GM18868 (cell line): ENCODE results near the gene LSP1.

Experiments
- ATAC-seq: cut with Tn5 transposase; IDR thresholded peaks from one replicate; pipeline ENCODE4 v1.9.1; 2021; ENCODE audit warnings: mild to moderate bottlenecking, moderate library complexity; ENCODE audit not compliant: unreplicated experiment

The LSP1 gene

DNA sequence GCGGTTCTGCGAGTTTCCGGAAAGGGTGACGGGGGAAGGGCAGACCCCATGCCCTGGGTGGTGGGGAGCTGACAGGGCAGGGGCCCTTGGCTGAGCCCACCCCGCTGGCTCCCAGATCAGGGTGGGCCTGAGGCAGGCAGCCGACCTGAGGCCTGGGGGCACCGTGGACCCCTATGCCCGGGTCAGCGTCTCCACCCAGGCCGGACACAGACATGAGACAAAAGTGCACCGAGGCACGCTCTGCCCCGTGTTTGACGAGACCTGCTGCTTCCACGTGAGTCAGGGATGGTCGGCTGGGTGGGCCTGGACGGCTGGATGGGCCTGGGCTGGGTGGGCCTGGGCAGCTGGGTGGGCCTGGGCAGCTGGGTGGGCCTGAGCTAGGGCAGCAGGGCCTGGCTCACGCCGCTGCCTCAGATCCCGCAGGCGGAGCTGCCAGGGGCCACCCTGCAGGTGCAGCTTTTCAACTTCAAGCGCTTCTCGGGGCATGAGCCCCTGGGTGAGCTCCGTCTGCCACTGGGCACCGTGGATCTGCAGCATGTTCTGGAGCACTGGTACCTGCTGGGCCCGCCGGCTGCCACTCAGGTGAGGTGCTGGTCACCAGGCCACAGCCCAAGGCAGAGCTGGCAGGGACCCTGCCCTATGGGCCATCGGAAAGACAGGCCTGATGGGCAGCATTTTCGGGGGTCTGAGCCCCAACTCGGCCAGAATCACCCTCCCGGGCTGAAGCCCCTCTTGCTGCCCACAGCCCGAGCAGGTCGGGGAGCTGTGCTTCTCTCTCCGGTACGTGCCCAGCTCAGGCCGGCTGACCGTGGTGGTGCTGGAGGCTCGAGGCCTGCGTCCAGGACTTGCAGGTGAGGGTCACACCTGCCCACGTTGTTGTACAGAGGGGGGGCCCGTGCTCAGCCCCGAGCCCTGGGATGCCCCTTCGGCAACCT is 16.6 kb upstream of the LSP1 start:
- ATAC-seq: no peak

DNA sequence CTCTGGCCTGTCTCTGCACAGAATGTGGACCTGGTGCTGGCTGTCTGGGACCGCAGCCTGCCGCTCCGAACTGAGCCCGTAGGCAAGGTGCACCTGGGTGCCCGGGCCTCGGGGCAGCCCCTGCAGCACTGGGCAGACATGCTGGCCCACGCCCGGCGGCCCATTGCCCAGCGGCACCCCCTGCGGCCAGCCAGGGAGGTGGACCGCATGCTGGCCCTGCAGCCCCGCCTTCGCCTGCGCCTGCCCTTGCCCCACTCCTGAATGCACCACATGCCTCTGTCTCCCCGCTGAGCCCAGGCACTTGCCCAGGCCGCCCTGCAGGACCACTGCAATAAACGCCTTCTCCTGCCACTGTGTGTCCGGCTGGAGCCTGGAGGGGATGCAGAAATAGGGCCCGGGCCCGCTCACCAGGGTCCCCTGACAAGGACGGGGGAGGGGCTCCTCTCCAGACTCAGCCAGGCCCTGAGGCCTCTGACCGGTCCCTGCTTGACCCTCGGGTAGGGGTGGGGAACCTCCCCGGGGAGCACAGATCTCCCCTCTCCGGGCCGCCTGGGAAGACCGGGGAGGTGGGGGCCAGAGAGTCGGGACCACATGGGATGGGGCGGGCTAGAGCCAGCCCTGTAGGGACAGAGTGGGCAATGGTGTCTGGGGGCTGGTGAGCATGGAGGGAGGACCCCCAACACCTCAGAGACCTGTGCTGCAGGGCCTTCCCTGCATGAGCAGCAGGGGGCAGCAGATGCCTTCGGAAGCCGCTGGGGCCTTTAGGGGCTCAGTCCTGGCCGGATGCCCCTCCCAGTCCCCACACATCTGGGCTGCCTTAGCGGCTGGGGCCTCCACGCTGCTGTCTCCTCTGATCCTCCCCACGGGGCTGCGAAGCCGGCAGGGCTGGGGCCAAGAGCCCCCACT is 15.5 kb upstream of the LSP1 start:
- ATAC-seq: peak; percentile 68

DNA sequence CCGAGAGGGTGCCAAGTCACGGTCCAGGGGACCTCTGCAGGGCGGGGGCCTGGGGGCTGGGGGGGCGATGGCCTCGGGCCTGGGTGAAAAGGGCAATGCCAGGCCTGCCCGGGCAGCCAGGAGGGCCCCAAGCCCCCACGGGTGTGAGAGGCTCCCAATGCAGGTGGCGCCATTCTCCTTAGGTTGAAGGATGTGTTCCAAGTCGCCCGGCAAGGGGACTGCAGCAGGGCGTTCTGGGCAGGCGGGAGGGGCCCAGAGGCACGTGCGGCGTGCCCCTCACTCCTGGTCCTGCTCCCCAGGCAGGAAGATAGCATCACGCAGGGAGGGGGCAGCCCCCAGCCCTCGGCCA is 14.8 kb upstream of the LSP1 start:
- ATAC-seq: no peak

DNA sequence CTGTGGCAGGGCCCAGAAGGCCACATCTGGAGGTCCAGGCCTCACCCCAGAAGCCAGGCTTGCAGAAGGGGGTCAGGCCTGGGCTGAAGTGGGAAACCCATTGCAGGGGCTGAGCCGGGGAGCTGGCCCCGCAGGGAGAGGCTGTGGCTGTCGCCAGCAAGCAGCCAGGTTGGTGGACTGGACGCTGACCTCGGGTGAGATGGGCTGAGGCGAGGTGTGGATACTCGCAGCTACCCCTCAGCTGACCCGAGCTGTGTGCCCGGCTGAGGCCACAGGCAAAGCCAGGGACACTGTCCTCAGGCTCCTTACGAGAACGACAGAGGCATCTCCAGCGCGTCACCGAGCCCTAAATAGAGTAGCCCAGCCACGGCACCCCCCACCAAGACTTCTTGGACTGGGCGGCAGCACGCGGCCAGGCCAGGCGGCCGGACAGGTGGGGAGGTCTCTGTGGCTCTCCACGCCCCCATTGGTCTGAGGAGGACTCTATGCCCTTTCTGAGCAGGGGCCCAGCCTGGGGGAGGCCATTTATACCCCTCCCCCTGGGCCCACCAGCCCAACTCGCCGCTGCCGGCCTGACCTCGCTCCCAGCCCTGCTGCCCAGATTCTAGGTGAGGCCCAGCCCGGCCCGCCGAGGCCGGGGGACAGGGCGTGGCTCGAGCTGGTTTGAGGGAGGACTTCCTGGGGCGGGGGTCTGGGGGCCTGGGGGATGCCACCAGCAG is 14.3 kb upstream of the LSP1 start, which contains the start of gene TNNI2:
TSS of gene TNNI2 (plus strand) at position 556 of the 719 bp plus-strand sequence. CDS start 716 bp downstream, outside the sequence.
- ATAC-seq: no peak

DNA sequence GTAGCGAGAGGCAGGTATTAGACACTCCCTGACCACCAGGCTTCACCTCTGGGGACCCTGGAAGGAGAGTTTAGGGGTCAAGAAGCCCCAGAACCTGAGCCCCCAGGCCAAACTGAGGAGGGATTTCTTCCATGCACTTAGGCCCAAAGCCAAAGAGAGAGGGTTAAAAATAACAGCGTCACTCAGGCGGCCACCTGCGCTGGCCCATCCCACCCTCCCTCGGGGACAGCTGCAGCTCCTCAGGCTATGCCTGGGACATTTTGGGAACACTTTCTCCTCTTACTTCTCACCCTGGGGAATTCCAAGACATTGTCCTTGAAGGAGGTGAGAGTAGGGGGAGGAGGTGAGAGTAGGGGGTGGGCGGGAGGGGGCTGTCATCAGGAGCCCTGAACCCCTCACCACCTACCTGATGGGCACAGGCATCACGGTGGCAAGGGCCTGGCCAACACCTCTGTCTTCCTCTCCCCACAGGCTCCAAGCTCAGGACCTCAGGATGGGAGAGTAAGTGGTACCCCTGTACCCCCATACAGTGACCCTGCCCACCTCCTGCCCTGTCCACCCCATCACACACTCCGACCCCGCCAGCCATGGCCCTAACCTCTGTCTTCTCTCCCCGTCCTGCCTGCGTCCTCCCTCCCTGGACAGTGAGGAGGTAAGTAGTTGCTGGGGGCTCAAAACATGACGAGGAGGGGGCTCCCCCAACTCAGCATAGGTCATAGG is 13.5 kb upstream of the LSP1 start:
- ATAC-seq: no peak

DNA sequence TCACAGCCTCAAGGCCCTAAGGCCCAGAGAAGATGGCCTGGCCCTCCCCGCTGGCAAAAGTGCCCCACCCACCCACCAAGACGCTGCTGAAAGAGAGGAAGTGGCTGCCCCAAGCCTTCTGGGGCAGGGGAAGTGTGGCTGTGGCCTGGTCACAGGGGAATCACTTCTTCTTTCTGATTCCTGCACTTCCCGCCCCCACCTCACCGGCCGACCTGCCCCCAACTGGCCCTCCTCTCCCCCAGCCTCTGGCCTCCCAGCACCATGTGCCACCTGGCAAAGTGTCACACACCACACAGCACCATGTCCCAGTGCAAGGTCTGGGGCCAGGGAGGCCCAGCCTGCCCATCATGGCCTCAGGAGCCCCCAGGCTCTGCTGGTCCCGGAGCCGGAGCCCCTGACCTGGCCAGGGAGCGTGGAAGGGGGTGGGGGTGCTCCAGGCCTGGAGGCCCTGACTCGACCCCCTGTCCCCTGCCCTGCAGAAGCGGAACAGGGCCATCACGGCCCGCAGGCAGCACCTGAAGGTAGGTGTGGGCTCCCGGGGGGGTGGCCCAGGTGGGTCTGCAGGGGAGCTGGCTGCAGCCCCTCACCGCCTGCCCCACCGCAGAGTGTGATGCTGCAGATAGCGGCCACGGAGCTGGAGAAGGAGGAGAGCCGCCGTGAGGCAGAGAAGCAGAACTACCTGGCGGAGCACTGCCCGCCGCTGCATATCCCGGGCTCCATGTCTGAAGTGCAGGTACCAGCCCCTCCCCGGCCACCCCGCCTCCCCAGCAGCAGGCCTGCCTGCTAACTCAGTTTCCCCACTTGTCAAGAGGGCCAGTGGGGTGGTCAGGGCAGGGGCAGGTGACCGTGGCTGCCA is 12.7 kb upstream of the LSP1 start:
- ATAC-seq: no peak

DNA sequence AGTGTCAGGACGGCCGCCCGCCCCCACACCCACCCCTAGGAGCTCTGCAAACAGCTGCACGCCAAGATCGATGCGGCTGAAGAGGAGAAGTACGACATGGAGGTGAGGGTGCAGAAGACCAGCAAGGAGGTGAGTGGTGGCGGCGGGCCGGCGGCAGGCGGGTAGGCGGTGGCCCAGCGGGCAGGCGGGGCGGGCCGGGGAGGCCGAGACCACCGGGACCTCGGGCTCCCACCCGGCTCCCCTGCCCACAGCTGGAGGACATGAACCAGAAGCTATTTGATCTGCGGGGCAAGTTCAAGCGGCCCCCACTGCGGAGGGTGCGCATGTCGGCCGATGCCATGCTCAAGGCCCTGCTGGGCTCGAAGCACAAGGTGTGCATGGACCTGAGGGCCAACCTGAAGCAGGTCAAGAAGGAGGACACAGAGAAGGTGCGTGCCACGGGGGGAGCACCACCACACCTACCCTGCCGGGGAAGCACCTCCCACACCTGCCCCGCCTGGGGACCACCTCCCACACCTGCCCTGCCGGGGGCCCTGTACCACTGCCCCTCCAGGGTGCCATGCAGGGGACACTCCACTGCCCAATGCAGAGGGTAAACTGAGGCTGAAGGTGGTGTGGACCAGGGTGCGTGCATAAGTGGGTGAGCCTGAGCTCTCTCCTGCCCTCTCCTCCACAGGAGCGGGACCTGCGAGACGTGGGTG is 12.0 kb upstream of the LSP1 start:
- ATAC-seq: no peak

DNA sequence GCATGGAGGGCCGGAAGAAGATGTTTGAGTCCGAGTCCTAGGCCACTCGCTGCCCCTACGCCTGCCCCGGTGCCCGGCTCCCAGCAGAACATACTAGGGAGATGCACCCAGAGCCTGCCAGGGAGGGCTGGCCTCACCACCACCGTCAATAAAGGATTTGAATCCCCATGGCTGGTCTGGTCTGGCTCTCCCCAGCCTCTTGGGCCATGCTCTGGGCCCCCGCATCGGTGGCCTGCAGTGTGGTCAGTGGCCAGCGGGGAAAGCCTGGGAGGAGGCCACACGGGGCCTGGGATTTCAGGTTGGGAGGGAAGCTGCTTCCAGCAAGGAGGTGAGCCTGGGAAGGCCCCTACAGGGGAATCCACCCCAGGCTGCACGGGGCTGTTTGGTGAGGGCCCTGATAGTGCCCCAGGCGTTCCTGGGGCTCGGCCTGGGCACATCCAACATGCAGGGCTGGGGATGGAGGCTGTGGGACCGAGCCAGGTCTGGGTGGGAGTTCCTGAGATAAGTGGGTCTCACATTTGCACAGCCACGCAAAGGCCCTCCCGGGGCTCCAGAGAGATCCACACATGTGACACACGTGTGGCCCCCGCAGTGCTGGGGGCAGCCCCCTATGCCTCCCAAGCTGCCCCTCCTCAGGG is 11.3 kb upstream of the LSP1 start:
- no peak for ATAC-seq

DNA sequence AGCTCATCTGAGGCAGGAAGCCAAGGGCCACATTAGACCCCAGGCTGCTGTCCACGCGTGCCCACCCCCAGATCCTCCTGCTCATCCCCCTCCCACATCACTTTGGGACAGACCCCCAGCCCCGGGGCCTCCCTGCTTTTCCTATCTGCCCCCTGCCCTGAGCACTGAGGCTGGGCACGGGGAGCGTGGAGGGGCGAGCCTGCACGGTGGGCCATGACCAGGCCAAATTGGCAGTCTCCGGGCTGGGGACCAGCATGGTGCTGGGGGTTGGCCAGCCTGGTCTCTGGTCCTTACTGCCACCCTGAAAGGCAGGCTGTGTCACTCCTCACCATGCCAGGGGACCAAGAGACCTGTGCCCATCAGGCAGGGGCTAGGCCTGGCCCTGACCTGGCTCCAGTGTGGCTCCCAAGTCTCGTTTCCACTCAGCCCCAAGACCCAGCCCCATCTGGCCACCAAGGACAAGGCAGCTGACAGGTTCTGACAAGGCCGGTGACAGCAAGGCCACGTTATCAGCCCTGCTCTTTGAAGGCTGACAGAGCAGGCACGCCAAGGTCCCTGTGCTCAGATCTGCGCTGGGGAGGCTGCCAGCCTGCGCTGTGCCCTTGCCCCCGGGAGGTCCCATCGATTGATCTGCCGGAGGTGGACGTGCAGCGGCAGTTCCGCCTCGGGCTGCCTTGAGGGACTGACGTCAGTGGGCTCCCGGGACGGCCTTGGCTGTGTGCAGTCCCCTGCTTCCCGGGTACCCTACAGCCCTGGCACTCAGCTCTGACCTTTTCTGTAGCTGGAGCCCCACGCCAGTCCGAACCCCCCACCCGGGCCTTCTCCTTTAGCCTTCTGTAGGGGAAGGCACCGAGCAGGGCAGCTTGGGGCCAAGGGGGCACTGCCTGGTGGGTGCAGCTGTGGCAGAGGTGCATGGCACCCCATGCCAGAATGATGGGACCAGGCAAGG is 10.5 kb upstream of the LSP1 start:
- ATAC-seq: no peak

DNA sequence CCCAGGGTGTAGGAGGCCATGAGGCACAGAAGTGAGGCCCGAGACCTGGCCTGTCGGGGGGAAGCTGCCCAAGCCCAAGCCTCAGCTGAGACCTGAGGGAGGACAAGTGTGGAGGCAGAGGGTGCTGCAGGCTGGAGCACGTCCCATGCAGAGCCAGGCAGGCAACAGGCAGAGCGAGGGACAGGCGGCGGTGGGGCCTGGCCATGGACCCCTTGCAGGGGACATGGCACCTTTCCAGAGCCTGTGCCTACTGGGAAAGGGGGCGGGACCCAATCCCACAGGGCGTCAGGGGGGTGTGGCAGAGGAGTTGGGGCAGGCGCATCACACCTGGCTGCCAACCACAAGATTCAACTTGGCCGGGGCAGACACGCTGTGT is 9.8 kb upstream of the LSP1 start:
- ATAC-seq: no peak

DNA sequence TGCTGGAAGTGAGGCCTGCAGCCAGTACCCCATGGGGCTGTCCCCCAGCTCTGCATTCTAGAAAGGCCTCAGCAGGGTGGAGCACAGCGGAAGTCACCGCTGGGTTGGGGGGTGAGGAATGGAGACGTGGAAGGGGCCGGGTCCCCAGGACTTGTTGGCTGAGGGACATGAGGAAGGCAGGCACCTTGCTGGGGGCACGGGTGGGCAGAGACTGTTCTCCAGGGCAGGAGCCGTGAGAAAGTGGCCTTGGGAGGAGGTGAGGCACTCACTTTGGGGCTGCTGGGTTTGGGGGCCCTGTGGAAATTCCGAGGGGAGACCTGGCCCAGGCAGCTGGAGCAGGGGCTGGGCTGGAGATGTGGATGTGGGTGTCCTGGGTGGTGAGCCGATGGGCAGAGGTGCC is 9.1 kb upstream of the LSP1 start:
- ATAC-seq: no peak

DNA sequence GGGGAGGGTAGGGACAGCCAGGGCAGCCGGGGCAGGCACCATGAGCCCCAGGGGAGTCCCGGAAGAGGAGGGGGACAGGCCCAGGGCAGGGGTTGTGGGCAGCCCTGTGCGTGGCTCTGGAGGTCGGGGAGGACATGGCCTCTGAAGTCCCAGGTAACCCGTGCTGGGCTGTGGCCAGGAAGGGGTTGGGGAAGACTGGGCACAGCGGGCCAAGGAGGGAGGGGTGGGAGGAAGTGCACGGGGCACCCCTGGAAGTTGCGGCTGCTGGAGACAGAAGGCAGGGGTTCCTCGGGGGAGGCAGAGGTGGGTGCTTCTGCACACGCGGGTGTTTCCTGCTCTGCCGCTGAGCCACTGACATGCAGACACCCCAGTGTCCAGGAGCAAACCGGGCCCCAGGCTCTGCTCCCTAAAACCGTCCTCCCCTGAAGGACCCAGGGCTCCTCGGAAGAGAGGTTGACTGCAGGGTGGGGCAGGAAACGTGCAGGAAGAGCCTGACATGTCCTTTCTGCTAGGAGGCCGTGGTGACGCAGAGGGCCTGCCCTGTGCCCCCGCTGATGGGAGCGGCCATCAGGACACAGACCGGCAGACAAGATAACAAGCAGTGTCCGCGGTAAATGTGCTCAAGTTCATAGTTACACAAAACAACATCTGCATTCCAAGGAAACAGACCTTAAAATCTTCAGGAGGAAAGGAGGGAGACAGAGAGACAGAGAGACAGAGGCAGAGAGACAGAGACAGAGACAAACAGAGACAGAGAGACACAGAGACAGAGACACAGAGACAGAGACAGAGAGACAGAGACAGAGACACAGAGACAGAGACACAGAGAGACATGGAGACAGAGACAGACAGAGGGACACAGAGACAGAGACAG is 8.4 kb upstream of the LSP1 start:
- ATAC-seq: no peak

DNA sequence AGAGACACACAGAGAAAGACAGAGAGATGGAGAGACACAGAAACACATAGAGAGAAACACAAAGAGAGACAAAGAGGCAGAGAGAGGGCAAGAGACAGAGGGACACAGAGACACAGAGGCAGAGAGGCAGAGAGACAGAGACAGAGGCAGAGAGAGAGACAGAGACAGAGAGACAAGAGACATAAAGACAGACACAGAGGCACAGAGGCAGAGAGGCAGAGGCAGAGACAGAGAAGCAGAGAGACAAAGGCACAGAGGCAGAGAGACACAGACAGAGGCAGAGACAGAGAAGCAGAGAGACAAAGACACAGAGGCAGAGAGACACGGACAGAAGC is 7.8 kb upstream of the LSP1 start:
- ATAC-seq: no peak

DNA sequence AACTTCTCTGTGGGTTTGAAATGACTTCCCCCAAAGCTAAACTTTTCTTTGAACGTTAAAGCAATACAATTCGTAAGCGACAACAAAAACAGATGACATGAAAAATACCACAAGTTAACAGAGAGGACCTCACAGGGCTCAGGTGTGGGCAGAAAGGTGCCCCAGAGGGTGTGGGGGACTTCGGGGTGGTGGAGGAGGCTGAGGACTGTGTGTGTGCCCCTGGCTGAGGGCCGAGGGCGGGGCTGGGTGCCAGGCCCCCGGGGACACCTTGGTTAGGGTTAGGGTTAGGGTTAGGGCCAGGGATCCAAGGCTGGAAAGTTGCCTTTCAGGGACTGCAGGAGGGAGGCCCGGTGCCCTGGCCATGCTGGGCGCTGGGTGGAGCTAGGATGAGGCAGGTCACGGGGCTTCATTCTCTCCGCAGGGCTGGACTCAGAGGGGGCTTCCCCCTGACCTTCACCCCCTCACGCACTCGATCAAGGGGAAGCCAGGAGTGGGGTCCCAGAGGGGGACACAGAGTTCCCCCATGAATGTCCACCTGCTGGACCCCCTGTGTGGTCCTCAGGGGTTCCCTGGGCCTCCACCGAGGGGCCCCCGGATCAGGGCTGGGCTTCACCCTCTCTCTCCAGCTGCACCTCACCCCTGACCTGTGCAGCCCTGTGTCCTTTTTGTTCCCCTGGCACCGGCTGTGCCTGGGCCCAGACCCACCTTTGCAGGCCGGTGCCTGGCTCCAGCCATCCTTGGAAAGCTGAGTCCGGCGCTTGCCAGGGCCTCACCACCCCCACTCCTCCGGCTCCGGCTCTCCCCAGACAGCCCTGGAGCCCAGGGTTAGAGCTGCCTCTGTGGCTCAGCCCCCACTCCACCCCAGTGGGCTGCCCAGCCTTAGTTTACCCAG is 7.1 kb upstream of the LSP1 start:
- no peak for ATAC-seq

DNA sequence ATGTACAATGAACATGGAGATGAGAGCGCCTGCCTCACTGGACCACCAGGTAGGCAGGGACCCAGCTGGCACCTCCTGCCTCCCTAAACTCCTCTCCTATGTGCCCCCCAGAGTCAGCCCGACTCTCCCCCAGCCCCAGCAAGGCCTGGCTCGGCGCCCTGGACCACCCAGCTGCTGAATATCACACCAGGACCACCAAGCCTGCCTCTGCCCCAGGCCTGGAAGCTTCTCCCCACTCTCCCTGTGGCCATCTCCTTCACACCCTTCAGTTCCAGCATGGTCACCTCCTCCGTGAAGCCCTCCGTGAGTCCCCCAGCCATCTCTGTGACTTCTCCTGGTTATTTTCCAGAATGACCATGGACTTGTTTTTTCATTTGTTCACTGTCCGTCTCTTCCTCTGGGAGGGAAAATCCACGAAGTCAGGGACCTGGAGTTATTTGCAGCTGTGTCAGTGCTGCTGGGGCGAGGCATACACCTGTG is 6.4 kb upstream of the LSP1 start:
- no peak for ATAC-seq
